K562 (cell line): ENCODE measurements around the gene SYMPK. TPM values are rescaled to one million over a fixed set of nuclear protein-coding genes. Genes with fewer than 3 reads are reported as not detected.

ENCODE experiments used
- BMI1 ChIP-seq: fragments of 150-350 bp; IDR thresholded peaks from 2 replicates; pipeline ENCODE4 v1.6.1; 2014; ENCODE audit warnings: low read length
- COPS2 ChIP-seq: fragments of 450-650 bp; conservative IDR thresholded peaks from 2 replicates; pipeline ENCODE4 v1.6.1; 2016; ENCODE audit warnings: mild to moderate bottlenecking, moderate library complexity
- ETV6 ChIP-seq, 3 experiments: fragments of 150-350 bp in 1 of 3; sonication (generic) in 1 of 3; formaldehyde crosslinking in 1 of 3; IDR thresholded peaks; 2 replicates each; pipeline versions ENCODE4 v1.6.1 to v1.8.0; 2014 to 2022; ENCODE audit warnings: borderline replicate concordance in 2 of 3, low read depth in 2 of 3, antibody characterized with exemption in 1 of 3, low read length in 1 of 3, mild to moderate bottlenecking in 1 of 3, missing genetic modification reagents in 1 of 3
- MED1 ChIP-seq: sonication (generic); formaldehyde crosslinking; IDR thresholded peaks from 2 replicates; pipeline ENCODE4 v1.8.1; 2023; ENCODE audit warnings: missing genetic modification reagents, borderline replicate concordance
- MXD1 ChIP-seq: fragments of 250-450 bp; sonication (Bioruptor Pico); IDR thresholded peaks from 2 replicates; pipeline ENCODE4 v1.8.0; 2021; ENCODE audit warnings: borderline replicate concordance, mild to moderate bottlenecking, moderate library complexity; ENCODE audit not compliant: poor library complexity, severe bottlenecking
- NR2C2 ChIP-seq, 2 experiments: fragments of 200-800 bp in 1 of 2; sonication (Bioruptor generic) in 1 of 2; sonication (generic) in 1 of 2; formaldehyde crosslinking in 1 of 2; IDR thresholded peaks; 2 replicates each; pipeline versions ENCODE4 v1.6.1 to v1.8.0; 2016 to 2022; ENCODE audit warnings: mild to moderate bottlenecking in 1 of 2, missing compliant biosample characterization in 1 of 2, missing genetic modification characterization in 1 of 2, missing genetic modification reagents in 1 of 2
- NR4A1 ChIP-seq, 2 experiments: fragments of 250-450 bp in 1 of 2; fragments of 450-650 bp in 1 of 2; sonication (Bioruptor Pico) in 1 of 2; IDR thresholded peaks; 2 replicates each; pipeline versions ENCODE4 v1.4.0 to v1.6.1; 2016 to 2020; ENCODE audit warnings: mild to moderate bottlenecking in 2 of 2, missing compliant biosample characterization in 1 of 2, missing genetic modification characterization in 1 of 2, moderate library complexity in 1 of 2
- PKNOX1 ChIP-seq: fragments of 450-650 bp; IDR thresholded peaks from 2 replicates; pipeline ENCODE4 v1.6.1; 2016
- PRPF4 ChIP-seq: fragments of 200-400 bp; formaldehyde crosslinking; IDR thresholded peaks from one replicate; pipeline ENCODE4 v1.6.1; 2017; ENCODE audit warnings: low read length, low read depth, mild to moderate bottlenecking; ENCODE audit not compliant: insufficient read depth, poor library complexity, severe bottlenecking
- RBM25 ChIP-seq: fragments of 200-400 bp; formaldehyde crosslinking; IDR thresholded peaks from 2 replicates; pipeline ENCODE4 v1.6.1; 2018; ENCODE audit warnings: low read length, low read depth, moderate library complexity; ENCODE audit not compliant: severe bottlenecking
- SETDB1 ChIP-seq: IDR thresholded peaks from one replicate; pipeline ENCODE4 v1.6.1; 2012; ENCODE audit warnings: low read length, control low read depth, inconsistent platforms
- SMARCC2 ChIP-seq: fragments of 450-650 bp; IDR thresholded peaks from 2 replicates; pipeline ENCODE4 v1.6.1; 2017; ENCODE audit warnings: antibody characterized with exemption, moderate library complexity, mild to moderate bottlenecking, low read depth
- U2AF2 ChIP-seq: fragments of 200-400 bp; formaldehyde crosslinking; optimal IDR thresholded peaks from 2 replicates; pipeline ENCODE3; 2017; ENCODE audit warnings: low read depth, mild to moderate bottlenecking, low read length
- UBTF ChIP-seq, 2 experiments: IDR thresholded peaks; 2 replicates each; pipeline ENCODE4 v1.6.1; 2012; ENCODE audit warnings: improper control_type of control experiment in 2 of 2, low read depth in 2 of 2, low read length in 2 of 2, borderline replicate concordance in 1 of 2
- YBX1 ChIP-seq: fragments of 450-650 bp; IDR thresholded peaks from 2 replicates; pipeline ENCODE4 v1.7.1; 2016; ENCODE audit warnings: mild to moderate bottlenecking
- ZC3H11A ChIP-seq: IDR thresholded peaks from 2 replicates; pipeline ENCODE4 v1.6.1; 2012; ENCODE audit warnings: low read depth, low read length, improper control_type of control experiment
- ZNF232 ChIP-seq: sonication (generic); formaldehyde crosslinking; IDR thresholded peaks from 2 replicates; pipeline ENCODE4 v1.8.0; 2022; ENCODE audit warnings: mild to moderate bottlenecking, missing genetic modification reagents
- ZNF280B ChIP-seq: fragments of 250-450 bp; sonication (Bioruptor Pico); IDR thresholded peaks from 2 replicates; pipeline ENCODE4 v1.5.1; 2021; ENCODE audit warnings: mild to moderate bottlenecking
- ZNF324 ChIP-seq: fragments of 250-450 bp; sonication (Bioruptor Pico); IDR thresholded peaks from 2 replicates; pipeline ENCODE4 v1.4.0; 2020; ENCODE audit warnings: mild to moderate bottlenecking
- ZNF511 ChIP-seq: sonication (generic); formaldehyde crosslinking; IDR thresholded peaks from 2 replicates; pipeline ENCODE4 v1.8.0; 2022; ENCODE audit warnings: mild to moderate bottlenecking, missing genetic modification reagents
- polyA plus RNA-seq, 8 experiments: library from polyadenylated mRNA; depleted of rRNA in 4 of 8; stranded (reverse) in 5 of 8; unstranded in 3 of 8; fragments of >200 nt; fragmentation: Nextera tagmentation in 2 of 8; fragmentation: Illumina TruSeq in 1 of 8; extraction: Ambion mirVana in 2 of 8; extraction: Trizol in 1 of 8; gene quantifications; 2 replicates each; pipeline versions ENCODE4 v1.2.1 to v1.2.3, GENCODE V29; 2011 to 2014; ENCODE audit warnings: inconsistent platforms in 1 of 8, missing spikeins in 1 of 8
- total RNA-seq, 7 experiments: library from RNA; depleted of rRNA in 6 of 7; stranded (reverse); fragments of >200 nt in 6 of 7; fragmentation: Illumina TruSeq in 2 of 7; extraction: Trizol in 2 of 7; gene quantifications; 2 replicates each; pipeline versions ENCODE4 v1.2.1 to v1.2.3, GENCODE V29; 2011 to 2021; ENCODE audit warnings: low replicate concordance in 1 of 7

SYMPK gene
- total and polyA plus RNA-seq, 9 of the 15 experiments (the other 6 are each of a cell fraction or from before 2014, with no cell fraction given) = 0.73 to 95.5 (median 58.4) TPM

GRCh38 chr19:45767881-45768654 lies 94.9 kb downstream of the SYMPK start (continued):
- peak; percentile 60 to 61; a peak in 1 of 4 replicates for TF ChIP-seq UBTF (IDR thresholded peaks at IDR 0.05; ENCODE audit: borderline replicate concordance in 1 of 2, low read depth in 2 of 2, low read length in 2 of 2)
- TF ChIP-seq SMARCC2 = no peak
- no peak for TF ChIP-seq MED1
- TF ChIP-seq SETDB1 = no peak
- no peak for TF ChIP-seq COPS2
- no peak for TF ChIP-seq ETV6 (IDR thresholded peaks at IDR 0.05; ENCODE audit: borderline replicate concordance in 1 of 2, low read depth in 2 of 2, low read length in 1 of 2)
- TF ChIP-seq ETV6 (CRISPR knock-in tag; IDR thresholded peaks at IDR 0.05; ENCODE audit: borderline replicate concordance) = no peak
- no peak for TF ChIP-seq BMI1
- no peak for TF ChIP-seq RBM25
- TF ChIP-seq ZNF232 = no peak
- TF ChIP-seq U2AF2 = no peak
- no peak for TF ChIP-seq ZNF324 (CRISPR knock-in tag)
- peak; percentile 16 for TF ChIP-seq PRPF4
- TF ChIP-seq NR4A1 (CRISPR knock-in tag; IDR thresholded peaks at IDR 0.05) = no peak
- TF ChIP-seq NR4A1 (tag; IDR thresholded peaks at IDR 0.05) = no peak
- peak; percentile 75; the same call in 1 of the 2 replicates for TF ChIP-seq ZNF511 (CRISPR knock-in tag)
- no peak for TF ChIP-seq ZNF280B
- TF ChIP-seq PKNOX1 = peak; percentile 75
- no peak for TF ChIP-seq NR2C2 (CRISPR knock-in tag; IDR thresholded peaks at IDR 0.05)
- TF ChIP-seq NR2C2 (tag; IDR thresholded peaks at IDR 0.05) = no peak
- TF ChIP-seq YBX1 = no peak
- no peak for TF ChIP-seq MXD1 (CRISPR knock-in tag)
- no peak for TF ChIP-seq ZC3H11A
